NCI-H1694 treated with DMSO at 0.1 percent for 48 hours (cell line): ENCODE measurements around the gene SKIDA1.

ENCODE experiments used
- DNase-seq: peaks from one replicate; lab custom pipeline; 2025; lab: John Stamatoyannopoulos, UW

SKIDA1 gene

DNA sequence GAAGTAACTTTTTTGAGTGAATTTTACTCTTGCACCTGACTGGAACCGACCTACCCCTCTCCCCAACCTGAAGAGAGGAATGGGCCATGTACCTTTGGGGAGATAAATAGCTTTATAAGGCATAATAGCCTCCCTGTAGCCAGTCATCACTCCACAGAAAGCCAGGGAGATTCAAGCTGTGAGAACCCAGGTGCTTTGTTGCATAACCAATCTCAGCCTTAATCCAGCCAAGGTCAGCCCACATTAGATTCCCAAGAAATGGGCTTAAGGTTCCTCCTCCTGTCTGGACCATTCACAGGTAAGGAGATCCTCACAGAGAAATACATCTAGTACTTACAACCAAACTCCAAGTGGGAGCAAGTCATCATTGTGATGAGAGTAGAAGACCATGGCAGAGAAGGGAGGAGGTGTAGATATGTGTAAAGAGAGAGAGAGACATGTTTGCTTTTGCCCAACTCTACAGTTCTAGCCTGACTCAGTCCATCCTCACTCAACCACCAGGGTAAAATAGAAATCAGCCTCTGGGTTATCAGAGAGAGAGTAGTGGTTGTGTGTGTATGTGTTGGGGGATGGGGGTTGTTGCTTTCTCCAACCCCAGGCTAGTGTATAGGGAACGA is 23.6 kb downstream of the SKIDA1 start:
- no peak for DNase-seq

DNA sequence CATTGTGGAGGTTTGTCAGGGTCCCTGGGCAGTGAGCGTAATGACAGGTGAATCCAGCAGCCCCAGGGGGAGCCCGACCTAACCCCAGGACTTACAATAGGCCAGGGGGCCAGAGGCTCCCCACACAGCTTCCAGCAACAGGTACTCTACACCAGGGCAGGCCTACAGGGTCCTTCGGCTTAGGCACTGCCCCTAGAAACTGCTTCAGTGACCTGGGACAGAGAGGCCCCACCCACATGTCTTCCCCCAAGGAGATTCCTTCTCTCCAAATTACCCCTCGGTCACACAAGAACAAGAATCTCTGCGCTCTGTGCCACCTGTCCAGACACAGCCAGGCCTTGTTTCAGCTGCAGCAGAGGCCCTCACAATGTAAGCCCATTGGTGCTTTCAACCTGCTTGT is 24.4 kb downstream of the SKIDA1 start:
- no peak for DNase-seq

DNA sequence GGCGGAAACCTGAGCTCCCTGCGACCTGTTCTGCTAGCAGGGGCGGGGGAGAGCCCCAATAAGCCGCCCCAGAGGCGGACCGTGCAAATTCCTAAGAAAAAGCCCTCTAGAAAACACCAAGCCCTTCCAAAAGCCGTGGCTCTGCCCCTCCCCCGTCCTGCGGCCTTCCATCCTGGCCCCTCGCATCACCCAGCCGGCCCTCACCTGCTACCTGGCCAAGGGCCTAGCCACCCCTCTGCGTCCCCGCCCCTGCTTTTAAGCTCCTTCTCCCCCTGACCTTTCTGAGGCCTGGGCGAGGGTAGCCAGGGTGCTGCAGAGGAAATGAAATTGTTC is 24.9 kb downstream of the SKIDA1 start:
- no peak for DNase-seq

DNA sequence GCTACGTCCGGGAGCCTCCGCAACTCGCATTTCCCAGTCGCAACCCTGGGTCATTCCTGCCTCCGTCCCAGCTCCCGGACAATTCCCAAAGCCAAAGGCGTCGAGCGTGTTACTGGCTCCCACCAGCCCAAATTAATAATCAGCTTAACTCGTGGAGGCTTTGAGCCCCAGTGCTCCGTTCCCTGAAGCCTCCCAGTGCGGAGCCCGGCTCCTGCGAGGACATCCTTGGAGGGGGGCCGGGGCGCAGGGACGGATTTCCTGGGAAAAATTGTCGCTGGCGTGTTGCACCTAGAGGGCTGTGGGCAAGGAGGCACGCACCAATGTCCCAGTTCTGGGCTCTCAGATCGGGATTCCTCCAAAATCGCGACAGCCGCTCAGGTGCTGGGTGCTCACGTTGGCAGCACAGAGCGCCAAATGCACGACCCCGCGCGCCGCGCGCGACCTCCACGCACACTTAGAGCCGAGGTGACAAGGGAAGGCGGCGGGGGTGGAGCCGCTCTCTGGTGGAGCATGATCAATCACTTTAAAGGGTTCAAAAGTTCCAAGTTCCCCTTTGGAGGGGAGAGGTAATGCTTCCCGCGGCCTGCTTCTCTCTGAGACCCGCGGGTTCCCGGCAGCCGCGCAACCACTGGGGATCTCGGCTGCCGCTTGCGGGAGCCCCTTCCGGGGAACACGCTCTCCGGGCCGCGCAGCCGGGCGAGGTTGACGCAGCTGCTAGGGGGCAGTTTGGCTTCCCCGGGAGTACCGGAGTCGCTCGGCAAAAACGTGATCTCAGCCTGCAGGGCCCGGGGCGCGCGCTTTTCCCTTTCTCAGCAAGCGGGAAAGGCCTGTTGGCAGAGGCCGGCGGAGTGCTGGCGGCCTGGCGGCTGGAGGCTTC is 25.5 kb downstream of the SKIDA1 start:
- DNase-seq: no peak

DNA sequence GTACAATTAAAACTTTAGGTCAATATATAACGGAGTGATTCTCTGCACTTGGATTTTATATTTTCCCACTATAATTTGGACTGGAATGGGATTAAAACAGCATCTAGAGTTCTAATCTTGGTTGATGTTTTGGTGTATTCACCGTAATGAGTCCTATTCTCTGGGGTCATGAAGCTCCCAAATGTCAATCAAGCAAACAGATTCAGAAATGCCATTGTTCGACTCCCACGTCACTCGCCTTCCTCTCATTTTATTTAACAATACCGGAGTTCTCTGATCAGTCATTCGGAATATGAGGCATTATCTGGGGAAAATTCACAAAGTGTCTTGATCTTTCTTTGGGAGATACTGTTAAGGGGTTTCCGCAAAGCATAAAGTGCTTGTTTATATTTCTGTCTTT is 26.5 kb downstream of the SKIDA1 start:
- DNase-seq: no peak

DNA sequence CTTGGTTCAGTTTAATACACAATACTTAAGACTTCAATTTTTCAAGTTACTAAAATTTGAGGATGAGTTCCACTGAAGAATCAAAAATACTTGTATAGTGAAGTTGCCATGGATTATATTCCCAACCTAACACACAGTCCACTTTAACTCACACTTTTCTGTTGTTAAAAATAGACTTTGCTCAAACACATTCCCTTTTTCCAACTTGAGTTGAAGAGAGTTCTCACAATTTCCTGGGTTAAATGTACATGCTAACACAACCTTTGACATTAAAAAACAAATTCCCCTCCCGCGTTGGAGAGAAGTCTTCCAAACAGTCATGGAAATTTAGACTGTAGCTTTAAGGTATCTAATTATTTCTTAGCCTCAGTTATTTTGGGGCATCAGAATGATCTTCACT is 27.1 kb downstream of the SKIDA1 start:
- DNase-seq: no peak

DNA sequence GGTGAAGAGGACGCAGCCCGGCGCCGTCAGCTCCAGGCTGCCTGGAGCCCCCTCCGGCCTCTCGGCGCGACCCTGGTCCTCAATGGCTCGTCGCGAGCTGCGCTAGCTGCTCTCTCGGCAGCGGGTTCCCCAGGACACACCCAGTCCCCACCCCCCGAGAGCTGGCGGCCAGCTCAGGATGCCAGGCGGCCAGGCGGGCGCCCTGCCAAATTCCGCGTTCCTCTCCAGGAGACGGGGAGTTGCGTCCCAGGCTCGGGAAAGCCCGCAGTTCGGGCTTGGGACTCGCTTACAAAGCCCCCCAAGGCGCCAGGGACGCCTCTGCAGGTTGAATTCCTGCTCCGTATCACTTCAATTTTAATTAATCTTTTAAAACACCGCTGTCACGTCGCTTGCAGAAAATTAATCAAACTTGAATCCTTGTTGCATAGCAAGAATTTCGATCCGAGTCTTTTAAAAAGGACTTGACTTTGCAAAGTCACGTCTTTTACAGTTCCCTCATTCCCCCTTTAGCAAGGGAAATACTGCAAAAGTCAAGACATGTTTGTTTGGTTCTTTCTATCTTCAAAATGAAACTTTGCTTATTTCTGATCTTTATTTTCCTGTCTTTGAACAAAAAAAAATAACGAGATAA is 28.2 kb downstream of the SKIDA1 start:
- DNase-seq: peak; percentile 56

DNA sequence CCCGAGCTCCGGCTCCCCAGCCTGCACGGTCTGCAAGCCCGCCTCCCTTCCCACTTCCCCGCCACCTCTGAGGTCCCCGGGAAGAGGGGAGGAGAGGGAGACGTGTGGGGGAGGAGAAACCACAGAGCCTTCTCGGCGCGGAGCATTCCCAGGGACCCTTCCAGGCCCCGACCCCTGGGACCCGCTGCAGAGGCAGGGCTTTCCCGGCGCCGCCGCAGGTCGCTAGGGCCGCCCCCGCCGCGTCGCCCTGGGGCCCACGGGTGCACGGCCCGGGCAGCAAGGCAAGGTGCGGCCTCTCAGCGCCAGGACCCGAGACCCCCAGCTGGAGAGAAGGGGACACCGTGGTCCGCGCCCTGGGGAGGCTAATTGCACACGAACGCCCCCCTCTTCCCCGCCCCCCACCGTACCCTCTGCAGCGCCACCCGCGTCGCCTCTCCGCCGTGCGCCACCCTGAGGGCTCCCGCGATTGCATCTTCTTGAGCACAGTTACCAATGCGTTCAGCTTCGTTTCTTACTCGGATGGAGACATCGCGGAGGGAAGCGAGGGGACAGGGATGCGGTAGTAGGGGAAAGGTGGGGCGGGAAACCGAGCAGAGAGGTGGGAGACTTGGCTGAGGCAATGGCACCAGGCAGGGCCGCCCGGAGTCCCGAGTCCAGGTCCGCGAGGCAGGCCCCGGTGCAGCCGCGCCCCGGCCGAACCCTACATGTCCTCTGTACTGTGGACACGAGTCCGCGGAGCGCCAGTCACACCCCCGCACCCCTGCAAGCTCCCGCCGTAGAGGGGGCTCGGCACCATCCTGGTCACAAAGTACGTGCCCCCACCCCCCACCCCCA is 28.9 kb downstream of the SKIDA1 start:
- DNase-seq: peak; percentile 46

DNA sequence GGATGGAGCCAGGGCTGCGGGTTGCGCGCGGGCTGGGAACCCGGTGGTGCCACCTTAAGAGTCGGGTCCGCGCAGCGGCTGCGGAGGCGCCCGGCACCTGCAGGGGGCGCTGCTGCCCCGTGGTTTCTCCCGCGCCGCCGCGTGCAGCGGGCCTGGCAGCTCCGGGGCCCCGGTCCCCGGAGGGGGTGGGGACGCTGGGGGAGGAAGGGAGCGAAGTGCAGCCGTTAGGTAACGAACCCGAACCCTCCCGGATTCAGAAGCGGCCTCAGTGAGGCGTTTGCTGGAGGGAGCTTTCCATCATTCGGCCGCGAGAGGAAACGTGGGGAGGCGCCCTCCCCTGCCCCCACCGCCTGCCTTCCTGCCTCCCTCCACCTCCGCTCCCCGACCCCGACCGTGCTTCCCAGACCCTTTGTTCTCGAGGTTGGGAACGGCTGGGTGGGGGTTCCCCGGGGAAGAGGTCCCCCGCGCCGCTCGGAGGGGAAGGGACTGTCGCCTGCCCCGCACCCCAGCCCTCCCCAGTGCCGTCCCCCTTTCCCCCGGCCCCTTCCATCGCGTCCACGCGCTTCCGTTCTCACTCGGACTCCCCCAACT is 29.6 kb downstream of the SKIDA1 start:
- peak; percentile 64 for DNase-seq

DNA sequence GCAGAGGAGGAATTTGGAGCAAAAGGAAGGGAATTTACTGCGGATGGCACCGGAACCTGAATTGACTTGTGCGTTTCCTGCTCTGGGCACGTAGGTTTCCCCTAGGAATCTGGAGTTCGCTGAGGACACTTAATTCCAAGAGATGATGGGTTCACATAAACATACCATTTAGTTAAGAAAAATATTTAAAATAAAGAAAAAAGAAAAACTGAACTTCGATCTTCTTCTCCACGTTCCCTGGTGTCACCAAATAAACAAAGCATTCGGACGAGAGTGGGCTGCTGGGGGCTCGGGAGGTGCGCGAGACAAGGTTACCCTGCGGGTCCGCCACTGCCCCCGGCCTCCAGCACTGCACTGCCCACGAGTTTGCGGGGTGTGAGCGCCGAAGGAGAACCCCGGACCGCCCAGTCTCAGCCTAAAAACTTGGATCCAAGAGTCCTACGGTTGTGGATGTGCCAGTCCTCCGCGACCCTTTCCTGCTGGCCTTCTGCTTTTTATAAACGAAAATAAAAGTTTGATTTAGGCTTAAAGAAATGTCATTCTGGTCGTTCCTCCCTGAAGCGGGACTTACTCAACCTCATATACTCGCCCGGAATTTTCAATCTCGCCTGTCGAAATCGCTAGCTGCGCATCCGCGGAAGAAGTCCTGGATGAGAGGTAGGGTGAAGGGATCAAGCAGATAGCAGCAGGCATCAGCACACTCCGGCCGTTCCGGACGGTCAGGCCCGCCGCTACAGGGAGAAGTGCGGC is 30.3 kb downstream of the SKIDA1 start:
- DNase-seq: no peak

DNA sequence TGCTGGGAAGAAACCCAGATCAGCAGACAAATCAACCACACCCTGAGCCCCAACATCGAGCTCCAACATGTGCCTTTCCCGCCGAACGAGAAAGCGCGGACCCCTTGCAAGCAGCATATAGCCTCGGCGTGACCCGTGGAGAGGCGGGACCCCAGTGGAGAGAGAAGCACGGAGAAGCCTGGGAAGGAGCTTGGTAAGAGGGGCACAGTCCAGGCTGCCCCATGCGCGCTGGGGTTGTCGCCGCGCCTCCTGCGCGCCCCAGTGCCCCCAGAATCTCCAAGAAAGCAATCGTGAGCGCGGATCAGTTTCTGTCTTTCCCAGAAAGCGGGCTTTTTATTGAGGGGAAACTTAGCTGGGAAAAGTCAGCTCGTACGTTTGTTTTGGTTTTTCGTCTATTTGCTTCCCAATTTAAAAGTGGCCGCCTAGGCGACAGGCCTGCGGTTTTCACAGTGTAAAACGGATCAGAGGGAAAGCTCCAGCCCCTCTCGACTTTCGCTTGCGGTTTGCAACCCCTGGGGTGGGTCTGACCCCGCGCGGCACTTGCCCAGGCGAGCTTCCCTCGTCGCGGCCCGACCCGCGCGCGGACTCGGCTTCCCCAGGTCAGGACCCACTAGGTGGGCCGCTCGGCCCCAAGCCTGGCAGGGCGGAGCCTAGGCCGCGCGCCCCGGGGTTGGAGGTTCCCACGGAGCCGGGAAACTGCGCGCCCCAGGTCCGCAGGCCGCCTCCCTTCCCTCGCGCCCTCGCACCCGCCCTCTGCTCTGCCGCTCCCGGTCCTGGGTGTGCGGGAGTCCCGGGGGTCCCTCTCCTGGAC is 31.1 kb downstream of the SKIDA1 start:
- no peak for DNase-seq

DNA sequence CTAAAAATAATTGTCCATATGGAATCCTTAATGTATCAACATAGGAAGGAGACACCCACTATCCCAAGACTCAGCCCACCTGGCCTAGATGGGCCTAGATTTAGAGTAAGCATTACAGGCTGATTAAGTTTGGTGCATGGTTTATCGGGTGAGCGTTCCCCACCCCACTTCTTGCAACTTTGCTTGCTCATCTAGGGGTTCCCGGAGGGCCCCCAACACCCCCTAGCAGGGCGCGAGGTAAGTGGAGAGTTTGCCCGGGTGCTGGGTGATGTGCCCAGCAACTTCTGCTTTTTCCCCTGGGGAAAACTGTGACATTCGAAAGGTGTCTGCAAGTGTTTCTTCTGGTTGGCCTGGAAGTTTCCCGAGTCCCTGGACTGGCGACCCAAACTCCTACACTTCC is 31.7 kb downstream of the SKIDA1 start:
- DNase-seq: no peak

DNA sequence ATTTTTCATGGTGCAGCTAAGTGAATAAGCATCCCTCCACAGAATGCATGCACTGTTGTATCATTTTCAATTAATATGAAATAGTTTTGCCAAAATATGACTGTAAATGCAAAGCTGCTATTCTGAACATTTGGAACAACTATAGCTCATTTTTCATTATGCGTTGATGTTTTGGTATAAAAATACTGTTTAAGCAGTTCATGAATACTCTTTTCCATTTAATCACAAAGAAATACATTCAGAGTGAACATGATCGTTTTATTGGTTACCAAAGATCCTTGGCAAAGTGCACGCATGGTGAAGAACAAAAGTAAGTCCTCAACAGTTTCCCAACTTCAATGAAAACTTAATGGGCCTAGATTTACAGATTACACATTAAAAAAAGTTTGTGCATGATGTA is 33.1 kb downstream of the SKIDA1 start:
- no peak for DNase-seq

DNA sequence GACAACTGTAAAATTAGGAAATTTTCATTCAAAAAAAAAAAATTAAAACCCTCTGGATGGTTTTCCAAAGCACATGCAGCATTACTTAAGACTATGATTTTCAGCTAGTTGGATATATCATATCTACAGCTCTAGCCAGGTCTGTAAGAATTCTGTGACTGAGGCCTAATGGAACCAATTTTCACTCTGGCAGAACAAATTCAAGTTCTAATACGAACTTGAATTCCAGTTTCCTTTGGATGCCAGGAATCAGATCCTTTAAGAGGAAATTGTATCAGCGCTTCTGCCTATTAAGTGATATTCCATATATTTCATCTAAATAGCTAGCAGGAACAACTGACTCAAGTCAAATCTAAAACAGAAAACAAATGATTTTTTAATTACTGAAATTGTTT is 34.8 kb downstream of the SKIDA1 start:
- DNase-seq: no peak

DNA sequence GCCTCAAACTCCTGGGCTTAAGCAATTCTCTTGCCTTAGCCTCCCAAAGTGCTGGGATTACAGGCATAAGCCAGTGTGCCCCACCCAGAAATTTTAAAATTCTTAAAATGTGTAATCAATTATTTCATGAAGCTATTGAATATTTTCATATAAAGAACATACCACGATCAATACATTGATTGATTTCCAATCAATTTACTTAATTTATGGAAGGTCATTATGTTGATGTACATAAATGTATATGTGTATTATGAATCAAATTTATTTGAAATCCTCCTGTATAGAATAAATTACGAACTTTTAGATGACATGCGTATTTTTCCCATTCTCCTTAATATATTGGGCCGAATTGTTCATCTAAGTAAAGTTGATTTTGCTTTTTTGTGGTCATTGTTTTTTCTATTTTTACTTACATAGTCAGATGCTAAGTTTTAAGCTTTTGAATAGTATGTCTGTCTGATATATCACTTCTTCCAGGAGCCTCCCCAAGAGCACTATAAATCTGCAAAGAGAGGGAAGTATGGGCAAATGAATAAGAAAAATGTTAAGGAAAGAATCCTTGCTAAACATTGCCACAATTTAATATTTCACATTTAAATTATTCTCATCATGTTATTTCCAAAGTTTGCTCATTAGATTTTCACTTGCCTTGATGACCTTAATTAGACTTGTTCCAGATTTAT is 35.3 kb downstream of the SKIDA1 start:
- DNase-seq: no peak

DNA sequence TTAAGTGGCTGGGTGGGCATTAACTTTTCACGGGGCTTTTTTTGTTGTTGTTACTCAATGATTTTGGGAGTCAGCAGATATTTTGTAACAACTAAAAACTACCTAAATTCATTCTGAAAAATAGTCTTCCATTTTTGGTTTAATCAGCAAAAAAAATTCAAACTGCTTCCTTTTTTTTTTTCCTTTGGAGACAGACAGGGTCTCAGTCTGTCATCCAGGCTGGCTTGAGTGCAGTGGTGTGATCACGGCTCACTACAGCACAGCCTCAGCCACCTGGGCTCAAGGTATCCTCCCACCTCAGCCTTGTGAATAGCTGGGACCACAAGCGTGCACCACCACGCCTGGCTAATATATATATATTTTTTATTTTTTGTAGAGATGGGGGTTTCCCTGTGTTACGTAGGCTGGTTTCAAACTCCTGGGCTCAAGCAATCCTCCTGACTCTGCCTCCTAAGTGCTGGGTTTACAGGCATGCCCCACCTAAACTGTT is 36.5 kb downstream of the SKIDA1 start:
- no peak for DNase-seq

DNA sequence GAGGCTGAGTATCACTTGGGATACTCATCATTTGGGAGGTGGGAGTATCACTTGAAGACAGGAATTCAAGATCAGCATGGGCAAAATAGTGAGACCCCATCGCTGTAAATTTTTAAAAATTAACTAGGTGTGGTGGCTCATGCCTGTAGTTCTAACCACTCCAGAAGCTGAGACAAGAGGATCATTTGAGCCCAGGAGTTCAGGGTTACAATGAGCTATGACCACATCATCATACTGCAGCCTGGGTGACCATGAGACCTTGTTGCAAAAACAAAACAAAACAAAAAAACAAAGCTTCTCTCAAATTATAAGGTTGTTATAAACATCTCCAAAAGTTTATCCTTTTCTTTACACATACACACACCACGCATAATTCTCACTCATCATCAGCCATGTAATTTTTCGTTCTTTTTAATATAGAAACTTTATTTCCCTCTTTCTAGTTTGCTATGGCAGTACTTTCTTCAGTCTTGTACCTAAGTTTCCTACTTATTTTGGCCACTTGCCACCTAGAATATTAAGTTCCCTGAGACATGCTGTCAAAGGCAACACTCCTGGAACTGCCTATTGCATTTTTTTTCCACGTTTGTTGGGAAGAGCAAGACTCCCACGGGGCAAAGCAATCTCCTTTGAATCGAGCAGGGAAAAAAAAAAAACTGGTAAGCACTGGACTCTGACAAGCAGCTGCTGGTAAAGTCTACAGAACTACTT is 37.1 kb downstream of the SKIDA1 start:
- DNase-seq: no peak

DNA sequence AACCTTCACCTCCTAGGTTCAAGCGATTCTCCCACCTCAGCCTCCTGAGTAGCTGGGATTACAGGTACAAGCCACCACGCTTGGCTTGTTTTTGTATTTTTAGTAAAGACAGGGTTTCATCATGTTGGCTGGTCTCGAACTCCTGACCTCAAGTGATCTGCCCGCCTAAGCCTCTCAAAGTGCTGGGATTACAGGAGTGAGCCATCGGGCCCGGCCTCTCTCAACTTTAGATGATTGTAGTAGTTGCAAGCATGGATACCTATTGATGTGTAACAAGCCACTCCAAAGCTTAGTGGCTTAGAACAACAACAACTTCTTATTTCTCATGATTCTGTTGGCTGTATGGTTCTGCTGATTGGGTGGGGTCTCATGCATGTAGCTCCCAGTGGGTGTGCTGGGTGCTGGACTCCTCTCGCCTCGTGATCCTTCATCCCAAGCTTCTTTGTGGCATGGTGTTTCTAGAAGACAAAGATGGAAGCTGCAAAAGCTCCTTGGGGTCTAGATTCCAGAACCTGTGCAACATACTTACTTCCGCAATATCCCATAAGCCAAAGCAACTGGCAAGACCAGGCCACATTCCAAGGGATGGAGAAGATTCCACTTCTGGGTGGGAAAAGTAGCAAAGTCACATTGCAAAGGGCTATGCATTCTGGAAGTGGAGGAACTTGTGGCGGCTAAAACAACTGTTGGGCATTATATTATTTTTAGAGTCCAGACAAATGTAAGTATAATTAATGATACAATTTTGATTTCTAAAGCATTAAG is 37.9 kb downstream of the SKIDA1 start:
- no peak for DNase-seq
